Immature natural killer cell (primary cell): ENCODE results near the gene SNRPE. TPM values are rescaled to one million over a fixed set of nuclear protein-coding genes. Genes with fewer than 3 reads are reported as not detected.
"Not testable (repeated sequence)": the region's sequence is repeated elsewhere in the genome, so short reads cannot be mapped to it uniquely, and the experiment has no call there.

Source experiments
- DNase-seq, 3 donors: peaks; one replicate each; pipeline ENCODE4 v3.0.0; 2022; ENCODE audit warnings: mixed read lengths in 1 of 3
- H3K27ac Mint-ChIP-seq, 6 donors: one replicate each; pipeline ENCODE4 v1.8.0; 2020; ENCODE audit warnings: mixed read lengths in 6 of 6, mild to moderate bottlenecking in 5 of 6, inconsistent platforms in 4 of 6, moderate library complexity in 3 of 6
- H3K27me3 Mint-ChIP-seq, 3 donors: one replicate each; pipeline ENCODE4 v1.8.0; 2020 to 2021; ENCODE audit warnings: low read depth in 3 of 3, mild to moderate bottlenecking in 3 of 3, mixed read lengths in 3 of 3, moderate library complexity in 3 of 3, inconsistent platforms in 1 of 3
- H3K36me3 Mint-ChIP-seq, 3 donors: one replicate each; pipeline ENCODE4 v1.8.0; 2020; ENCODE audit warnings: mixed read lengths in 3 of 3, inconsistent platforms in 2 of 3, mild to moderate bottlenecking in 2 of 3
- H3K4me1 Mint-ChIP-seq, 2 donors: one replicate each; pipeline ENCODE4 v1.8.0; 2020; ENCODE audit warnings: inconsistent platforms in 2 of 2, mild to moderate bottlenecking in 2 of 2, mixed read lengths in 2 of 2, moderate library complexity in 1 of 2
- H3K4me3 Mint-ChIP-seq, 5 donors: one replicate each; pipeline ENCODE4 v1.8.0; 2020; ENCODE audit warnings: mild to moderate bottlenecking in 5 of 5, mixed read lengths in 5 of 5, inconsistent platforms in 3 of 5, moderate library complexity in 3 of 5
- H3K9me3 Mint-ChIP-seq, 6 donors: one replicate each; pipeline ENCODE4 v1.8.0; 2020; ENCODE audit warnings: mild to moderate bottlenecking in 6 of 6, mixed read lengths in 6 of 6, inconsistent platforms in 4 of 6, moderate library complexity in 3 of 6
- polyA plus RNA-seq, 3 donors: library from polyadenylated mRNA; unstranded; fragments of 300-500 nt; fragmentation: Illumina TruSeq; gene quantifications; one replicate each; pipeline ENCODE4 v1.2.3, GENCODE V29; 2021

Gene SNRPE
- 100 to 1,000 TPM; 169 to 229 (median 192) TPM for polyA plus RNA-seq

GRCh38 chr1:203861379-203862184, at the start of gene SNRPE:
Gene SNRPE (plus strand): TSS chr1:203861599. CDS start chr1:203861660, 61 bp downstream.
- peaks cover 2 to 5% (median 3%) of the 10 kb centered on the region in 3 donors for H3K27me3 Mint-ChIP-seq
- H3K4me1 Mint-ChIP-seq: peaks cover 23 to 25% of the 10 kb centered on the region in 2 donors
- no peaks in the 10 kb centered on the region for H3K9me3 Mint-ChIP-seq
- peaks cover 8 to 14% (median 8%) of the 10 kb centered on the region in 3 donors for H3K36me3 Mint-ChIP-seq
- peak within 1 kb of the TSS; percentile 93 to 98 (median 98) for H3K27ac Mint-ChIP-seq
- H3K4me3 Mint-ChIP-seq: peak within 1 kb of the TSS; percentile 96 to 100 (median 100)
- DNase-seq: peak; percentile 97 to 98 (median 97)

DNA sequence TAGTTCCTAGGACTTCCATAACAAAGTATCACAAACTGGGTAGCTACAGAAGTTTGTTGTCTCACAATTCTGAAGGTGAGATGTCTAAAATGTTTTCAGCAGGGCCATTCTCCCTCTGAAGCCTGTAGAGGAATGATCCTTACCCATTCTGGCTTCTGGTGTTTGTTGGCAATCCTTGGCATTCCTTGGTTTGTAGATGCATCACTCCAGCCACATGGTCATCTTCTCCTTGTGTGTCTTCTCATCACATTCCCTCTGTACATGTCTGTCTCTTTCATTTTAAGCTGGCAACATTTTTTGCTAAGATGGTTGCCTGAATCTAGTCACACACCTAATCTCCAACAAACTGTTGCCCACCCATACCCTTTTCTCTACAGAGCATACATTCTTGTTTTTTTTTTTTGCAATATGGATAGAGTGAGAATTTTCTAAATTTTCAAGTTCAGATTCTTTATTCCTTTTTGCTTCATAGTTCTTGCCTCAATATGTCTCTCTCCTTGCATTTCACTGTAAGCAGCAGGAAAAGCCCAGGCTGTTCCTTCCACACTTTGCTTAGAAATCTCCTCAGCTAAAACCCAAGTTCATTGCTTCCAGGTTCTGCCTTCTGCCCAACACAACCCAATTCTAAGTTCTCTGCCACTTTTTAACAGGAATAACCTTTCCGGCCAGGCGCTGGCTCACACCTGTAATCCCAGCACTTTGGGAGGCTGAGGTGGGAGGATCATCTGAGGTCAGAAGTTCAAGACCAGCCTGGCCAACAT, 47.6 kb upstream of the SNRPE start:
- H3K4me1 Mint-ChIP-seq: peaks cover 18 to 46% of the 10 kb centered on the region in 2 donors
- DNase-seq: no peak
- H3K27me3 Mint-ChIP-seq: peaks cover 0 to 2% (median 0%) of the 10 kb centered on the region in 3 donors

GRCh38 chr1:203818399-203818798, 43.0 kb upstream of the SNRPE start:
- H3K4me3 Mint-ChIP-seq: no peak overlapping the region
- H3K9me3 Mint-ChIP-seq: no peaks in the 10 kb centered on the region
- H3K27me3 Mint-ChIP-seq: peaks cover 0 to 4% (median 0%) of the 10 kb centered on the region in 3 donors
- peaks cover 34 to 50% (median 36%) of the 10 kb centered on the region in 3 donors for H3K36me3 Mint-ChIP-seq
- H3K4me1 Mint-ChIP-seq: peaks cover 2 to 48% of the 10 kb centered on the region in 2 donors
- H3K27ac Mint-ChIP-seq: no peak overlapping the region
- no peak for DNase-seq

More for the DNA sequence above, 47.6 kb upstream of the SNRPE start:
- peaks cover 14 to 24% (median 14%) of the 10 kb centered on the region in 3 donors for H3K36me3 Mint-ChIP-seq
- no peak overlapping the region for H3K4me3 Mint-ChIP-seq
- H3K9me3 Mint-ChIP-seq: no peaks in the 10 kb centered on the region
- H3K27ac Mint-ChIP-seq: peak overlapping the region in 4 of 6 donors; percentile 33 to 63 (median 48)

GRCh38 chr1:203823306-203823705, 38.1 kb upstream of the SNRPE start:
- no peaks in the 10 kb centered on the region for H3K9me3 Mint-ChIP-seq
- peaks cover 7 to 40% of the 10 kb centered on the region in 2 donors for H3K4me1 Mint-ChIP-seq
- H3K27ac Mint-ChIP-seq: no peak overlapping the region
- H3K27me3 Mint-ChIP-seq: peaks cover 0 to 1% (median 0%) of the 10 kb centered on the region in 3 donors
- no peak for DNase-seq
- H3K36me3 Mint-ChIP-seq: peaks cover 24 to 40% (median 38%) of the 10 kb centered on the region in 3 donors
- H3K4me3 Mint-ChIP-seq: no peak overlapping the region

DNA sequence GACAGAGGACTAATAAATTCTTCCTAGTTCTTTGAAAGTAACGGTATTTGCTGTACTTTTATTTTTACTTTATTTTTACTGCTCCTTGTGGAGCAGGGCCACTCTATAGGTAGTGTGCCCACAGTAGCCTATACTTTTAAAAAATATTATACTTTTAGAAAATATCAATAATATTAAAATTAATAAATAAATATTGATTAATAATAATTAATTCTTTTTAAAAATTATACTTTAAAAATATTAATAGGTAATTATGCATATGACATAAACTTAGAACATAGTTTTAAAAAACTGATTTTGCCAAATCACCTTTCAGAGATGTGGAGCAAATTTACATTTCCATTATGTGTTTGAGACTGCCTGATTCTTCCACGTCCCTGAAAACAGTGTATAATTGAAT, 35.2 kb upstream of the SNRPE start:
- Mint-ChIP-seq H3K27ac (no peak overlapping the region), H3K4me3 (no peak overlapping the region), H3K27me3 (peaks cover 0 to 1% (median 0%) of the 10 kb centered on the region in 3 donors), H3K36me3 (peaks cover 26 to 41% (median 36%) of the 10 kb centered on the region in 3 donors), H3K4me1 (peaks cover 7 to 34% of the 10 kb centered on the region in 2 donors), H3K9me3 (no peaks in the 10 kb centered on the region)
- DNase-seq: no peak

DNA sequence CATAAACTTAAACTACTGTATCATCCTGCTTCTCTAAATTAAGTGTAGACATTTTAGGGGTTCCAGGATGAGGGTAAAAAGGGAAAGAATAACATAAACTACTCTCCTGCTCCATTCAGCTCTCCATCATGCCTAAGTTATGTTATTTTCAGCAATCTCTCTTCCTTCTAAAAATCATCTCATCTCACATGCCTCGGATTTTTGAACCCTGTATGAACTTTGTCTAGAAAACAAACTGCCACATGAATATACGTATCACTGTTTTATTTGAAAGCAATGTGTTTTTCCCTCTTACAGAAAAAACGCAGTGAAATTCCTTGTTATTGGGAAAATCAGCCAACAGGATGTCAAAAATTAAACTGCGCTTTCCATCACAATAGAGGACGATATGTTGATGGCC, 33.4 kb upstream of the SNRPE start:
- no peak for DNase-seq
- H3K36me3 Mint-ChIP-seq: peaks cover 13 to 27% (median 24%) of the 10 kb centered on the region in 3 donors
- no peaks in the 10 kb centered on the region for H3K9me3 Mint-ChIP-seq
- peak overlapping the region in 1 of 6 donors; percentile 5 for H3K27ac Mint-ChIP-seq
- peaks cover 7 to 20% of the 10 kb centered on the region in 2 donors for H3K4me1 Mint-ChIP-seq
- H3K4me3 Mint-ChIP-seq: no peak overlapping the region
- H3K27me3 Mint-ChIP-seq: no peaks in the 10 kb centered on the region

DNA sequence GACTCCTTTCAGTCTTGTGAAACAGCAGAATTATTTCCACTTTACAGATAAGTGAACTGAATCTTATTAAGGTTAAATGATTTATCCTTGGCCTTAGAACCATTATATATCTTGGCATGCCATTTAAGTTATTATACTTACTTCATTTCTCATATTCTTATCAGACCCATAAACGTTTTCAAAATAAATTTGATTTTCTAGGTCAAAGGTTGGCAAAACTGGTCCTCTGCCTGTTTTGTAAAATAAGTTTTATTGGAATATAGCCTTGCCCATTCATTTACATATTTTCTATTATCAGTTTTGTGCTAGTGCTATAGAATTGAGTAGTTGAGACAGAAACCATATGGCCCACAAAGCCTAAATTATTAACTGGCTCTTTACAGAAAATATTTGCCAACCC, 32.9 kb upstream of the SNRPE start:
- H3K36me3 Mint-ChIP-seq: peaks cover 14 to 28% (median 24%) of the 10 kb centered on the region in 3 donors
- no peaks in the 10 kb centered on the region for H3K27me3 Mint-ChIP-seq

GRCh38 chr1:203829247-203829646, 32.2 kb upstream of the SNRPE start:
- not testable (repeated sequence) for H3K27me3 Mint-ChIP-seq, H3K4me1 Mint-ChIP-seq, H3K9me3 Mint-ChIP-seq, DNase-seq, H3K4me3 Mint-ChIP-seq
- H3K36me3 Mint-ChIP-seq: peaks cover 17 to 32% (median 28%) of the 10 kb centered on the region in 3 donors
- H3K27ac Mint-ChIP-seq: peak overlapping the region in 3 of 6 donors; percentile 15 to 60 (median 39)

More for the DNA sequence above, 32.9 kb upstream of the SNRPE start:
- Mint-ChIP-seq H3K27ac (no peak overlapping the region), H3K4me3 (no peak overlapping the region), H3K4me1 (peaks cover 7 to 15% of the 10 kb centered on the region in 2 donors), H3K9me3 (no peaks in the 10 kb centered on the region)
- no peak for DNase-seq

DNA sequence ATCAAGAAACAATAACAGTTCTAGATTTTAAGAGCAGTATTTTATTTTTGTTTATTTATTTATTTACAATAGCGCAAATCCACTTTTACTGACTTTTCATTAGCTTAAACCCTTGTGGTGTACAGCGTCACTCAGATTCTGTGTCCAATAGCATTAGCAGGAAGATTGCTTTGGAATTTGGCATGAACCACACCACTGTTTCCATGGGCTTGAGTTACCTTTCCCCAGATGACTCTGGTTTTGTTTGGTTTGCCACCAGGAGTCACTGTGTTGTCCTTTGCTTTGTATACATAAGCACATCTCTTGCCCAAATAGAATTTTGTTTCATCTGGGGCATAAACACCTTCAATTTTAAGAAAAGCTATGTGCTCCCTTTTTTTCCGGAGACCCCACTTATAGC, 25.9 kb upstream of the SNRPE start:
- H3K4me1 Mint-ChIP-seq: no peaks in the 10 kb centered on the region
- peaks cover 18 to 26% (median 24%) of the 10 kb centered on the region in 3 donors for H3K36me3 Mint-ChIP-seq
- H3K9me3 Mint-ChIP-seq: no peaks in the 10 kb centered on the region
- H3K27ac Mint-ChIP-seq: no peak overlapping the region
- H3K4me3 Mint-ChIP-seq: no peak overlapping the region
- no peaks in the 10 kb centered on the region for H3K27me3 Mint-ChIP-seq
- DNase-seq: no peak

DNA sequence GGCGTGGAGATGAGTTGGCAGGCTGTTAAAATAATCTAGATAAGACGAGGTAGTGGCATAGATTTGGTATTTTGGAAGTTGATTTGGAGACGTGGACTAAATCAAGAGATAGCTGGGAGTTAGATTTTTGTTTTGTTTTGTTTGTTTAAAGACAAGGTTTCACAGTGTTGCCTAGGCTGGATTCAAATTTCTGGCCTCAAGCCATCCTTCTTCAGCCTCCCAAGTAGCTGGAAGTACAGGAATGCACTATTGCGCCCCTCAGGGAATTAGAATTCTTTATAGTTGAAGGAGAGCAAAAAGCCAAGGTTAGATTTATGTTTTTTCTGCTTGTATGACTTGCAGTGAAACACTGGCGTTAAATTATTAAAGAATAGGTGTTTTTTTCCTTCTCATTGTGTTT, 22.3 kb upstream of the SNRPE start:
- Mint-ChIP-seq H3K4me3 (no peak overlapping the region), H3K36me3 (peaks cover 21 to 32% (median 25%) of the 10 kb centered on the region in 3 donors), H3K27ac (peak overlapping the region in 2 of 6 donors; percentile 21 to 49), H3K27me3 (no peaks in the 10 kb centered on the region), H3K4me1 (no peaks in the 10 kb centered on the region), H3K9me3 (no peaks in the 10 kb centered on the region)
- DNase-seq: no peak

DNA sequence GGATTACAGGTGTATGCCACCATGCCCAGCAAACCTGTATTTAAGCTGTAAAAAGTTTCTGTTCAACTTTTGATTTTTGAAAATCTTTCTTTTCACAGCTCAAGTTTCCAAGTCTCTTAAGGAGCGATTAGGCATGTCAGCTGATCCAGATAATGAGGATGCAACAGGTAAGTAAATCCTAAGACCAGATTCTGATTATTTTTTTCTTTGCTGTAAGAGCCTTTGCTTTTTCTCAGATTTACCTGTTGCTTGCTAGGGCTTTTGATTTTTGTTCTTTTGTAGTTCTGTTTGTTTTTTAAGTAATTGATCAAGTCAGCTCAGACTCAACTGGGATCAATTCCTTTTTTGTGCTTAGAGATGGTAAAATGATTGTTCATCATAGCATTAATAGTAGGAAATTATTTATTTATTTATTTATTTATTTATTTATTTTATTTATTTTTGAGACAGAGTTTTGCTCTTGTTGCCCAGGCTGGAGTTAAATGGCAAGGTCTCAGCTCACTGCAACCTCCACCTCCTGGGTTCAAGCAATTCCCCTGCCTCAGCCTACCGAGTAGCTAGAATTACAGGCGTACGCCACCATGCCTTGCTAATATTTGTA, 21.1 kb upstream of the SNRPE start:
- H3K27ac Mint-ChIP-seq: peak overlapping the region in 1 of 6 donors; percentile 43
- H3K36me3 Mint-ChIP-seq: peaks cover 16 to 26% (median 21%) of the 10 kb centered on the region in 3 donors
- no peak for DNase-seq
- no peaks in the 10 kb centered on the region for H3K4me1 Mint-ChIP-seq
- H3K27me3 Mint-ChIP-seq: no peaks in the 10 kb centered on the region
- no peak overlapping the region for H3K4me3 Mint-ChIP-seq
- H3K9me3 Mint-ChIP-seq: no peaks in the 10 kb centered on the region

DNA sequence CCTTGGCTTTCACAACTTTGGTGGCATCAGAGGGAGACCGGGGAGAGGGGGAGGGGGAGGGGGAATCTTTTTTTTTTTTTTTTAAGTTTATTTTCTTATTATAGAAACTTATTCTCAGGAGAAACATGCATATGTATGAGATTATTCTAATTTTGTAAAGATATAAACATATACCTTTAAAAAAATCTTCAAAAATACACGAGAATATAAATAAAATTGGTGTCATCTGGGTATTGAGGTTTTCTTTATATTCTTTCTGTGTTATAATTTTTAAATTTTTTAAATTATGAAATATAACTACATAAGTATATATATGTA, 18.9 kb upstream of the SNRPE start:
- DNase-seq: no peak
- Mint-ChIP-seq H3K36me3 (peaks cover 24 to 39% (median 26%) of the 10 kb centered on the region in 3 donors), H3K27me3 (no peaks in the 10 kb centered on the region), H3K4me3 (no peak overlapping the region), H3K9me3 (no peaks in the 10 kb centered on the region), H3K4me1 (peaks cover 0 to 6% of the 10 kb centered on the region in 2 donors), H3K27ac (no peak overlapping the region)

DNA sequence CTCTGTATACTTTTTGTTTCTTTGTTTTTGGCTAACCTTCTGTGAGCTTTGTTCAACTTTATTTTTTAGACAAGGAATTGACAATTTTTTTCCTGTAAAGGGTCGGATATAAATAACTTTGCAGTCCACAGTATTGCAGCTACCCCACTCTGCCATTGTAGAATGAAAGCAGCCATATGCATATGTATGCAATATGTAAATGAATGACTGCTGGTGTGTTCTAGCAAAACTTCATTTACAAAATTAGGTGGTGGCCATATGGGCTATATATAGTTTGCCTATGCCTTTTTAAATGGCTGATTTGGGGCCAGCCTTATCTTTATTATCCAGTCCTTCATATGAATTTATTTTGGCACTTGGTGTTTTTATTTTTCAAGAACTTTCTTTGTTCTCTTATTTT, 18.0 kb upstream of the SNRPE start:
- no peak for DNase-seq
- no peaks in the 10 kb centered on the region for H3K27me3 Mint-ChIP-seq
- H3K36me3 Mint-ChIP-seq: peaks cover 16 to 30% (median 17%) of the 10 kb centered on the region in 3 donors
- H3K4me1 Mint-ChIP-seq: peaks cover 0 to 6% of the 10 kb centered on the region in 2 donors
- no peaks in the 10 kb centered on the region for H3K9me3 Mint-ChIP-seq
- H3K27ac Mint-ChIP-seq: peak overlapping the region in 3 of 6 donors; percentile 8 to 53 (median 23)
- no peak overlapping the region for H3K4me3 Mint-ChIP-seq
